ENCODE data around the gene UBE2QL1. TPM values are rescaled to one million over a fixed set of nuclear protein-coding genes. Genes with fewer than 3 reads are reported as not detected.

The UBE2QL1 gene
- total RNA-seq, 1 experiment from 2014 or later: 0.11 TPM

- no peak overlapping the region for H3K4me3 Mint-ChIP-seq
- Histone ChIP-seq H3K18ac (ENCODE audit: insufficient read length, low read depth, low read length) (no peak overlapping the region), H2BK5ac (ENCODE audit: insufficient read length, low read length) (no peak overlapping the region), H3K4me1 (ENCODE audit: insufficient read depth, low read length) (no peaks in the 10 kb centered on the region; the same call in 1 of the 2 replicates), H3K27me3 (ENCODE audit: insufficient read depth, low read length) (no peaks in the 10 kb centered on the region), H3K14ac (ENCODE audit: insufficient read depth, low read length) (no peak overlapping the region), H4K8ac (replicated peaks; ENCODE audit: insufficient read length, low read depth, low read length) (no peak overlapping the region), H2BK120ac (ENCODE audit: low read depth, low read length, poor library complexity, severe bottlenecking) (no peak overlapping the region), H2AFZ (ENCODE audit: low read length) (no peak overlapping the region), H2BK20ac (ENCODE audit: low read depth, low read length, poor library complexity, severe bottlenecking) (no peak overlapping the region), H4K5ac (ENCODE audit: insufficient read length, low read depth, low read length) (no peak overlapping the region), H4K20me1 (ENCODE audit: control insufficient read depth, insufficient read depth, insufficient read length) (no peaks in the 10 kb centered on the region), H2AK5ac (ENCODE audit: insufficient read length, low read length) (no peak overlapping the region), H4K91ac (ENCODE audit: insufficient read length, low read depth, low read length) (no peak overlapping the region), H3K9me3 (ENCODE audit: control insufficient read depth, low read depth, low read length) (no peaks in the 10 kb centered on the region), H3K23ac (ENCODE audit: insufficient read length, low read depth, low read length) (no peak overlapping the region), H3K23me2 (ENCODE audit: insufficient read length, low read depth, low read length, poor library complexity, severe bottlenecking) (no peaks in the 10 kb centered on the region), H3K79me2 (ENCODE audit: insufficient read depth, low read length) (no peaks in the 10 kb centered on the region), H3K27ac (ENCODE audit: insufficient read length, low read depth, low read length) (no peak overlapping the region), H2BK12ac (ENCODE audit: insufficient read length, low read depth, low read length) (no peak overlapping the region), H3T11ph (ENCODE audit: low read length) (no peak overlapping the region), H3K56ac (ENCODE audit: insufficient read length, low read depth, low read length) (no peak overlapping the region), H3K79me1 (ENCODE audit: insufficient read depth, low read depth, low read length, poor library complexity, severe bottlenecking) (no peaks in the 10 kb centered on the region), H2BK15ac (ENCODE audit: low read depth, low read length) (no peak overlapping the region), H3K4ac (ENCODE audit: low read depth, low read length) (no peak overlapping the region), H3K9ac (ENCODE audit: extremely low read depth, insufficient read length, low read length) (no peak overlapping the region), H3K4me2 (ENCODE audit: insufficient read depth, insufficient read length, low read length) (no peak overlapping the region)
- DNase-seq: no peak
- no CpG with 5 or more reads among the region's 8 CpGs for WGBS (ENCODE audit: extremely low coverage, insufficient read length, low lambda C conversion rate)
- H3K27me3 Mint-ChIP-seq (ENCODE audit: low read depth): peaks cover 20% of the 10 kb centered on the region
- peaks cover 0 to 7% (median 2%) of the 10 kb centered on the region in 3 experiments; a peak in 1 of 7 replicates for H3K36me3 Mint-ChIP-seq (ENCODE audit: insufficient read depth in 1 of 3, low read depth in 3 of 3)
- TF ChIP-seq CTCF (conservative IDR thresholded peaks at IDR 0.05): no peak
- H3K27ac Mint-ChIP-seq: no peak overlapping the region
- H3K9me3 Mint-ChIP-seq: no peaks in the 10 kb centered on the region; a peak in 2 of 5 replicates
- H3K4me1 Mint-ChIP-seq: peaks cover 21 to 28% of the 10 kb centered on the region in 2 experiments
Observed at GRCh38 chr5:6468870-6469269, 20.2 kb downstream of the UBE2QL1 start.
